HCT116 (cell line): ENCODE data around the gene PRG2. TPM values are rescaled to one million over a fixed set of nuclear protein-coding genes. Genes with fewer than 3 reads are reported as not detected.
"Not testable (repeated sequence)": the region's sequence is repeated elsewhere in the genome, so short reads cannot be mapped to it uniquely, and the experiment has no call there.

Experiments
- ATAC-seq: fragments of 200-7000 bp; cut with Tn5 transposase; 2 replicates; pipeline ENCODE4 v1.9.1; 2020; ENCODE audit warnings: mild to moderate bottlenecking, moderate library complexity
- BruUV-seq: library from RNA; stranded (reverse); fragments of 400-500 nt; replicated peaks from 2 replicates; lab custom pipeline; 2021; lab: Mats Ljungman, UMichigan
- CTCF ChIA-PET: fragments of 300-600 bp; sonication (Branson Sonifier 250); formaldehyde crosslinking; loops from one replicate; lab custom pipeline; 2021; ENCODE audit warnings: antibody characterized with exemption; lab: Charles Lee
- POLR2A ChIA-PET: fragments of 300-600, 350-600 bp; sonication (Branson Sonifier 250); formaldehyde crosslinking; loops from one replicate; lab custom pipeline; 2021; ENCODE audit warnings: antibody characterized with exemption; lab: Charles Lee
- RAD21 ChIA-PET, 2 experiments: fragments of 300-600 bp; sonication (Branson Sonifier 250); formaldehyde crosslinking; loops; one replicate each; lab custom pipeline; 2023; ENCODE audit warnings: low total read pairs in 2 of 2; ENCODE audit not compliant: uncharacterized antibody in 2 of 2, unreplicated experiment in 2 of 2, low non-redundant PET in 1 of 2; lab: Charles Lee
- DNase-seq: peaks from one replicate; pipeline ENCODE4 v3.0.0-alpha.2; 2010; ENCODE audit warnings: low read depth, low spot score
- H2AFZ ChIP-seq: fragments of 200-600 bp; shearing (Covaris generic), sonication (generic); 2 replicates; pipeline ENCODE4 v1.6.1; 2017; ENCODE audit warnings: low read depth, mixed run types, mixed read lengths, antibody characterized with exemption, low read length; ENCODE audit not compliant: poor library complexity, severe bottlenecking
- H3K27ac ChIP-seq: 2 replicates; pipeline ENCODE4 v1.5.1; 2012; ENCODE audit warnings: low read depth, low read length
- H3K27me3 ChIP-seq: fragments of 200-600 bp; sonication (generic); 2 replicates; pipeline ENCODE4 v1.6.1; 2016; ENCODE audit warnings: mixed run types, low read length, mixed read lengths; ENCODE audit not compliant: insufficient read depth
- H3K36me3 ChIP-seq, 2 experiments: fragments of 200-500 bp in 1 of 2; fragments of 200-600 bp in 1 of 2; sonication (Bioruptor generic) in 1 of 2; sonication (generic) in 1 of 2; 2 replicates each; pipeline versions ENCODE4 v1.5.1 to v1.6.1; 2014 to 2016; ENCODE audit warnings: low read length in 2 of 2, inconsistent platforms in 1 of 2, mixed read lengths in 1 of 2, mixed run types in 1 of 2; ENCODE audit not compliant: insufficient read depth in 2 of 2, control insufficient read depth in 1 of 2
- H3K4me1 ChIP-seq, 2 experiments: fragments of 200-600 bp in 1 of 2; sonication (generic) in 1 of 2; 2 replicates each; pipeline versions ENCODE4 v1.5.1 to v1.6.1; 2012 to 2017; ENCODE audit warnings: low read length in 2 of 2, inconsistent platforms in 1 of 2, mild to moderate bottlenecking in 1 of 2, mixed read lengths in 1 of 2, mixed run types in 1 of 2, moderate library complexity in 1 of 2; ENCODE audit not compliant: insufficient read depth in 2 of 2, control insufficient read depth in 1 of 2
- H3K4me2 ChIP-seq: fragments of 200-600 bp; sonication (generic); 2 replicates; pipeline ENCODE4 v1.6.1; 2017; ENCODE audit warnings: mixed run types, low read length, mixed read lengths
- H3K4me3 ChIP-seq, 2 experiments: fragments of 200-600 bp in 1 of 2; sonication (generic) in 1 of 2; replicated peaks in 1 of 2; 2 replicates each; pipeline ENCODE4 v1.5.1; 2011 to 2016; ENCODE audit warnings: low read length in 2 of 2, control low read depth in 1 of 2, low read depth in 1 of 2, mild to moderate bottlenecking in 1 of 2, mixed read lengths in 1 of 2, mixed run types in 1 of 2
- H3K79me2 ChIP-seq: fragments of 200-600 bp; sonication (generic); 2 replicates; pipeline ENCODE4 v1.6.1; 2017; ENCODE audit warnings: mild to moderate bottlenecking, mixed run types, low read length, moderate library complexity, mixed read lengths; ENCODE audit not compliant: insufficient read depth
- H3K9ac ChIP-seq: fragments of 200-600 bp; sonication (generic); 2 replicates; pipeline ENCODE4 v1.6.1; 2016; ENCODE audit warnings: low read length, mixed read lengths
- H3K9me2 ChIP-seq: fragments of 200-600 bp; sonication (generic), shearing (Covaris generic); 2 replicates; pipeline ENCODE4 v1.6.1; 2017; ENCODE audit warnings: mixed run types, mild to moderate bottlenecking, moderate library complexity; ENCODE audit not compliant: insufficient read depth
- H3K9me3 ChIP-seq, 2 experiments: fragments of 200-500 bp in 1 of 2; fragments of 200-600 bp in 1 of 2; sonication (Bioruptor generic) in 1 of 2; sonication (generic) in 1 of 2; 2 replicates each; pipeline ENCODE4 v1.6.1; 2014 to 2017; ENCODE audit warnings: low read length in 2 of 2, mixed read lengths in 2 of 2, inconsistent platforms in 1 of 2, low read depth in 1 of 2, mild to moderate bottlenecking in 1 of 2, mixed run types in 1 of 2, moderate library complexity in 1 of 2; ENCODE audit not compliant: control insufficient read depth in 1 of 2, insufficient read depth in 1 of 2
- H4K20me1 ChIP-seq: fragments of 200-600 bp; sonication (generic), shearing (Covaris generic); 2 replicates; pipeline ENCODE4 v1.6.1; 2017; ENCODE audit warnings: mixed run types, mild to moderate bottlenecking, moderate library complexity; ENCODE audit not compliant: insufficient read depth
- ATF3 ChIP-seq: IDR thresholded peaks from 2 replicates; pipeline ENCODE4 v1.6.1; 2012
- EGR1 ChIP-seq: IDR thresholded peaks from 2 replicates; pipeline ENCODE4 v1.6.1; 2012; ENCODE audit warnings: low read depth
- EZH2phosphoT487 ChIP-seq: fragments of 200-600 bp; IDR thresholded peaks from 2 replicates; pipeline ENCODE4 v1.6.1; 2018; ENCODE audit warnings: antibody characterized with exemption, borderline replicate concordance
- JUND ChIP-seq: IDR thresholded peaks from 2 replicates; pipeline ENCODE4 v1.6.1; 2012
- SIN3A ChIP-seq: IDR thresholded peaks from 2 replicates; pipeline ENCODE4 v1.6.1; 2012; ENCODE audit warnings: low read depth
- ZNF274 ChIP-seq: fragments of 200-500 bp; sonication (Bioruptor generic); IDR thresholded peaks from 2 replicates; pipeline ENCODE4 v1.6.1; 2014; ENCODE audit warnings: mild to moderate bottlenecking, low read depth, low read length, inconsistent platforms
- intact Hi-C: fragments of 100-400 bp; cut with micrococcal nuclease; formaldehyde crosslinking; loops from 2 replicates; pipeline ENCODE4 v1.10.0; 2022
- total RNA-seq: library from RNA; stranded (reverse); gene quantifications from one replicate; pipeline ENCODE4 v1.2.1, GENCODE V29; 2021; ENCODE audit not compliant: unreplicated experiment

PRG2 gene
- total RNA-seq, 1 experiment from 2014 or later, result 0.81 TPM

- H3K4me3 ChIP-seq, result no peak overlapping the region
- TF ChIP-seq ATF3 (no peak), SIN3A (no peak)
- TF ChIP-seq, all 23 proteins: peak for 0
- H3K9ac ChIP-seq, result no peak overlapping the region
- DNase-seq (no peak), ATAC-seq (no peak)
- H3K9me3 ChIP-seq, result no peaks in the 10 kb centered on the region
- ChIA-PET CTCF (no interaction called here), POLR2A (no interaction called here), RAD21 (no interaction called here)
- no peaks in the 10 kb centered on the region; a peak in 1 of 4 replicates for H3K36me3 ChIP-seq
- peaks cover 7 to 16% of the 10 kb centered on the region in 2 experiments for H3K4me1 ChIP-seq
- H3K79me2 ChIP-seq, result no peaks in the 10 kb centered on the region
- no peaks in the 10 kb centered on the region for H3K9me2 ChIP-seq
- H4K20me1 ChIP-seq, result no peaks in the 10 kb centered on the region
- H2AFZ ChIP-seq, result no peak overlapping the region
- no peak overlapping the region for H3K4me2 ChIP-seq
- H3K27me3 ChIP-seq, result no peaks in the 10 kb centered on the region
- intact Hi-C loops, result no loop called here
- no peak overlapping the region for H3K27ac ChIP-seq
- no TSS peak for BruUV-seq
Measured at GRCh38 chr11:57405271-57405860, 14.9 kb upstream of the PRG2 start.

DNA sequence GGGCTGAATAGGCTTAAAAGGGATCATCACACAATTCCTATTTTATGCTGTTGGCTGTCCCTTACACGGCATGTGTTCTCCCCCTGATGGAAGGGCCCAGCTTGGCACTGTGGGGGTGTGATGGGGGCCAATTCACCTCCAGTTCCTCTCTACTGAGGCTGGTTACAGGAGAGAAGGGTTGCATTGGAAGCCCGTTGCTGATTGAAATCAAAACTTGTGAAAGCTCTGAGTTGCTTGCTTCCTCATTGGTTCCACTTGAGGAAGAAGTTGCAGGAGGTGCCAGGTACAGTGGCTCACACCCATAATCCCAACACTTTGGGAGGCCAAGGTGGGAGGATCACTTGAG is 13.3 kb upstream of the PRG2 start:
- no peaks in the 10 kb centered on the region for H3K79me2 ChIP-seq
- intact Hi-C loops, result no loop called here
- TF ChIP-seq JUND (no peak), EZH2phosphoT487 (no peak), ZNF274 (no peak), EGR1 (no peak)
- TF ChIP-seq, all 23 proteins: peak for 0
- DNase-seq, result no peak
- H3K4me2 ChIP-seq, result no peak overlapping the region
- no peak overlapping the region for H3K9ac ChIP-seq
- peaks cover 5% of the 10 kb centered on the region; the same call in 1 of the 2 replicates for H3K27me3 ChIP-seq
- no peaks in the 10 kb centered on the region for H3K9me2 ChIP-seq
- H3K9me3 ChIP-seq, result no peaks in the 10 kb centered on the region
- ATAC-seq, result no peak
- no peak overlapping the region for H2AFZ ChIP-seq
- H3K4me1 ChIP-seq, result peaks cover 7 to 16% of the 10 kb centered on the region in 2 experiments
- ChIA-PET RAD21 (no interaction called here), CTCF (no interaction called here), POLR2A (no interaction called here)
- BruUV-seq, result no TSS peak
- no peak overlapping the region for H3K4me3 ChIP-seq
- no peaks in the 10 kb centered on the region for H3K36me3 ChIP-seq
- H4K20me1 ChIP-seq, result no peaks in the 10 kb centered on the region
- no peak overlapping the region for H3K27ac ChIP-seq

DNA sequence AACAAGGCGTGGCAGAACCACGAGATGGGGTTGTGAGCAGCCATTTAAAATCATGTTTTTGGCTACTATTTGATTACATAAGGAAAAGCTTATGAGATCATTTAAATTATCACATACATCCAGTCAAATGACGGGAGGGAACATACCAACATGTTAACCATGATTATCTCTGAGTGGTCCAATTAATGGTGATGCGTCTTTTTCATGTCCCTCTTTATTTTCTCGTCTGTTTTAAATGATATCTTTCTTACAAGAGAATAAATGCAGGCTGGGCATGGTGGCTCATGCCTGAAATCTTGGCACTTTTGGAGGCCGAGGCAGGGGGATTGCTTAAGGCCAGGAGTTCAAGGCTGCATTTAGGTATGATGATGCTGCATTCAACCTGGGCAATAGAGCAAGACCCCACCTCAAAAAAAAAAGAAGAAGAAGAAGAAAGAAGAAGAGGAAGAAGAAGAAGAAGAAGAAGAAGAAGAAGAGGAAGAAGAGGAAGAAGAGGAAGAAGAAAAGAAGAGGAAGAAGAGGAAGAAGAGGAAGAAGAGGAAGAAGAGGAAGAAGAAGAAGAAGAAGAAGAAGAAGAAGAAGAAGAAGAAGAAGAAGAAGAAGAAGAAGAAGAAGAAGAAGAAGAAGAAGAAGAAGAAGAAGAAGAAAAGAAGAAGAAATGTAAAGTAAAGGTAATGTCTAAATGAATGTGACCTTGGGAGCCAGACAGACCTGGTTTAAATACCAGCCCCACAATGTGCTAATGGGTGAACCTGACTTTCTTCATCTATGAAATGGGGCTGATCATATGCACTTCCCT is 12.8 kb upstream of the PRG2 start:
- CTCF ChIA-PET, RAD21 ChIA-PET, H4K20me1 ChIP-seq, H3K9ac ChIP-seq, H3K9me2 ChIP-seq, H3K9me3 ChIP-seq, H3K36me3 ChIP-seq, ATAC-seq, DNase-seq, H3K27me3 ChIP-seq, H2AFZ ChIP-seq, H3K79me2 ChIP-seq, H3K4me3 ChIP-seq, intact Hi-C loops, BruUV-seq, H3K27ac ChIP-seq: not testable (repeated sequence)
- Histone ChIP-seq H3K4me1 (peaks cover 7 to 16% of the 10 kb centered on the region in 2 experiments), H3K4me2 (peak overlapping the region; percentile 52)
- POLR2A ChIA-PET, result interaction anchor here (0.6 kb wide), 1 partner anchor 79 kb away, joined by 4 read pairs; no protein-coding TSS in a partner anchor
